ENCODE measurements around the gene ARL8A. TPM values are rescaled to one million over a fixed set of nuclear protein-coding genes. Genes with fewer than 3 reads are reported as not detected.

Gene ARL8A
- total RNA-seq, 1 experiment from 2014 or later = 45.6 TPM

GRCh38 chr1:202194328-202194648, 49.8 kb upstream of the ARL8A start (continued):
- TF ChIP-seq TCF7L2 (IDR thresholded peaks at IDR 0.05; ENCODE audit: borderline replicate concordance, extremely low read depth, insufficient read depth, insufficient read length) = no peak
- no peak for TF ChIP-seq MAX (IDR thresholded peaks at IDR 0.05)
- no peak for TF ChIP-seq YY1 (IDR thresholded peaks at IDR 0.05; ENCODE audit: extremely low read depth, insufficient replicate concordance, low read depth, low read length)
- TF ChIP-seq RAD21 (IDR thresholded peaks at IDR 0.05; ENCODE audit: low read depth) = no peak

- no peak for TF ChIP-seq RAD21 (IDR thresholded peaks at IDR 0.05; ENCODE audit: low read depth)
- TF ChIP-seq EGR1 (IDR thresholded peaks at IDR 0.05; ENCODE audit: low read depth) = no peak
- no peak for TF ChIP-seq YY1 (IDR thresholded peaks at IDR 0.05; ENCODE audit: extremely low read depth, insufficient replicate concordance, low read depth, low read length)
- no peak for TF ChIP-seq MAX (IDR thresholded peaks at IDR 0.05)
- no peak for TF ChIP-seq SP1 (IDR thresholded peaks at IDR 0.05; ENCODE audit: low read depth)
- TF ChIP-seq CBX3 (IDR thresholded peaks at IDR 0.05; ENCODE audit: low read depth) = no peak
- no peak for TF ChIP-seq ZFX (IDR thresholded peaks at IDR 0.05)
- TF ChIP-seq TCF7L2 (IDR thresholded peaks at IDR 0.05; ENCODE audit: borderline replicate concordance, extremely low read depth, insufficient read depth, insufficient read length) = no peak
- no peak for TF ChIP-seq EZH2phosphoT487 (IDR thresholded peaks at IDR 0.05; ENCODE audit: borderline replicate concordance)
- no peak within 1 kb of the TSS for H3K9ac ChIP-seq (ENCODE audit: low read length)
- no peaks in the 10 kb centered on the region for H3K36me3 ChIP-seq (ENCODE audit: control insufficient read depth in 1 of 2, insufficient read depth in 2 of 2, low read length in 2 of 2)
- RAD21 ChIA-PET (ENCODE audit: low non-redundant PET in 1 of 2, low total read pairs in 2 of 2, uncharacterized antibody in 2 of 2, unreplicated experiment in 2 of 2) = no interaction called here
- H2AFZ ChIP-seq (ENCODE audit: low read depth, low read length, poor library complexity, severe bottlenecking) = no peak within 1 kb of the TSS
- no TSS peak for BruUV-seq (replicated peaks)
- no peak within 1 kb of the TSS for H3K4me2 ChIP-seq (ENCODE audit: low read length)
- DNase-seq (ENCODE audit: low read depth, low spot score) (no peak), ATAC-seq (no peak)
- H3K4me3 ChIP-seq (replicated peaks in 1 of 2; ENCODE audit: low read depth in 1 of 2, low read length in 2 of 2) = no peak within 1 kb of the TSS
- CTCF ChIA-PET = interaction anchor here (1.0 to 1.8 kb wide), 5 partner anchors 39 to 406 kb away, joined by 3 to 36 read pairs (median 7); no protein-coding TSS in a partner anchor
- peaks cover 2 to 3% of the 10 kb centered on the region in 2 experiments; a peak in 3 of 4 replicates for H3K4me1 ChIP-seq (ENCODE audit: control insufficient read depth in 1 of 2, insufficient read depth in 2 of 2, low read length in 2 of 2)
- intact Hi-C loops (cut with micrococcal nuclease) = loop anchor here (1.0 to 5.0 kb wide), 2 partner anchors 44 to 122 kb away; no protein-coding TSS in a partner anchor
- H3K9me3 ChIP-seq (ENCODE audit: control insufficient read depth in 1 of 2, insufficient read depth in 1 of 2, low read depth in 1 of 2, low read length in 2 of 2) = no peaks in the 10 kb centered on the region
- no peaks in the 10 kb centered on the region for H4K20me1 ChIP-seq (ENCODE audit: insufficient read depth)
- no peaks in the 10 kb centered on the region for H3K79me2 ChIP-seq (ENCODE audit: insufficient read depth, low read length)
- H3K27me3 ChIP-seq (ENCODE audit: insufficient read depth, low read length) = no peaks in the 10 kb centered on the region; the same call in 1 of the 2 replicates
- POLR2A ChIA-PET = no interaction called here
- H3K9me2 ChIP-seq (ENCODE audit: insufficient read depth) = no peaks in the 10 kb centered on the region
- H3K27ac ChIP-seq (ENCODE audit: low read depth, low read length) = no peak within 1 kb of the TSS
Observed at GRCh38 chr1:202193614-202194327, 49.2 kb upstream of the ARL8A start, which contains the start of gene LGR6. Gene LGR6 (plus strand): TSS chr1:202193799. CDS start chr1:202193990, 191 bp downstream.
